ENCODE measurements around the gene PAPSS2.

Gene PAPSS2

GRCh38 chr10:87660484-87661133, 931 bp downstream of the PAPSS2 start:
- Histone ChIP-seq H3K4me3 (ENCODE audit: low read depth, low read length) (peak overlapping the region; percentile 97), H3K9me3 (ENCODE audit: control insufficient read depth, insufficient read depth, low read length) (no peaks in the 10 kb centered on the region), H3K36me3 (ENCODE audit: control insufficient read depth, insufficient read depth, low read length) (no peaks in the 10 kb centered on the region), H3K27me3 (ENCODE audit: control insufficient read depth, insufficient read depth, low read length) (no peaks in the 10 kb centered on the region), H3K9ac (ENCODE audit: low read depth, low read length) (peak overlapping the region; percentile 85), H3K4me1 (ENCODE audit: control insufficient read depth, insufficient read depth, low read length) (peaks cover 24% of the 10 kb centered on the region)

- Histone ChIP-seq H3K4me3 (ENCODE audit: low read depth, low read length) (no peak overlapping the region), H3K4me1 (ENCODE audit: control insufficient read depth, insufficient read depth, low read length) (peaks cover 22% of the 10 kb centered on the region), H3K9ac (ENCODE audit: low read depth, low read length) (no peak overlapping the region), H3K36me3 (ENCODE audit: control insufficient read depth, insufficient read depth, low read length) (no peaks in the 10 kb centered on the region), H3K27me3 (ENCODE audit: control insufficient read depth, insufficient read depth, low read length) (no peaks in the 10 kb centered on the region), H3K9me3 (ENCODE audit: control insufficient read depth, insufficient read depth, low read length) (no peaks in the 10 kb centered on the region)
Measured at GRCh38 chr10:87661861-87662785, 2.4 kb downstream of the PAPSS2 start.

GRCh38 chr10:87664276-87664701, 4.6 kb downstream of the PAPSS2 start:
- H3K9ac ChIP-seq (ENCODE audit: low read depth, low read length), result no peak overlapping the region
- no peak overlapping the region for H3K4me3 ChIP-seq (ENCODE audit: low read depth, low read length)
- no peaks in the 10 kb centered on the region for H3K9me3 ChIP-seq (ENCODE audit: control insufficient read depth, insufficient read depth, low read length)
- peaks cover 9% of the 10 kb centered on the region for H3K4me1 ChIP-seq (ENCODE audit: control insufficient read depth, insufficient read depth, low read length)
- H3K27me3 ChIP-seq (ENCODE audit: control insufficient read depth, insufficient read depth, low read length), result no peaks in the 10 kb centered on the region
- no peaks in the 10 kb centered on the region for H3K36me3 ChIP-seq (ENCODE audit: control insufficient read depth, insufficient read depth, low read length)

- H3K36me3 ChIP-seq (ENCODE audit: control insufficient read depth, insufficient read depth, low read length), result no peaks in the 10 kb centered on the region
- no peaks in the 10 kb centered on the region for H3K9me3 ChIP-seq (ENCODE audit: control insufficient read depth, insufficient read depth, low read length)
- H3K9ac ChIP-seq (ENCODE audit: low read depth, low read length), result no peak overlapping the region
- H3K27me3 ChIP-seq (ENCODE audit: control insufficient read depth, insufficient read depth, low read length), result no peaks in the 10 kb centered on the region
- peaks cover 2% of the 10 kb centered on the region for H3K4me1 ChIP-seq (ENCODE audit: control insufficient read depth, insufficient read depth, low read length)
- no peak overlapping the region for H3K4me3 ChIP-seq (ENCODE audit: low read depth, low read length)
Measured at GRCh38 chr10:87667493-87667892, 7.8 kb downstream of the PAPSS2 start.

GRCh38 chr10:87668324-87669074, 8.8 kb downstream of the PAPSS2 start:
- Histone ChIP-seq H3K9me3 (ENCODE audit: control insufficient read depth, insufficient read depth, low read length) (no peaks in the 10 kb centered on the region), H3K27me3 (ENCODE audit: control insufficient read depth, insufficient read depth, low read length) (no peaks in the 10 kb centered on the region), H3K4me1 (ENCODE audit: control insufficient read depth, insufficient read depth, low read length) (no peaks in the 10 kb centered on the region), H3K4me3 (ENCODE audit: low read depth, low read length) (no peak overlapping the region), H3K9ac (ENCODE audit: low read depth, low read length) (no peak overlapping the region), H3K36me3 (ENCODE audit: control insufficient read depth, insufficient read depth, low read length) (no peaks in the 10 kb centered on the region)

GRCh38 chr10:87669752-87670151, 10.1 kb downstream of the PAPSS2 start:
- Histone ChIP-seq H3K4me3 (ENCODE audit: low read depth, low read length) (no peak overlapping the region), H3K4me1 (ENCODE audit: control insufficient read depth, insufficient read depth, low read length) (peaks cover under 1% of the 10 kb centered on the region), H3K36me3 (ENCODE audit: control insufficient read depth, insufficient read depth, low read length) (no peaks in the 10 kb centered on the region), H3K27me3 (ENCODE audit: control insufficient read depth, insufficient read depth, low read length) (no peaks in the 10 kb centered on the region), H3K9ac (ENCODE audit: low read depth, low read length) (no peak overlapping the region), H3K9me3 (ENCODE audit: control insufficient read depth, insufficient read depth, low read length) (no peaks in the 10 kb centered on the region)

GRCh38 chr10:87670586-87670985, 10.9 kb downstream of the PAPSS2 start:
- H3K4me1 ChIP-seq (ENCODE audit: control insufficient read depth, insufficient read depth, low read length), result peaks cover 8% of the 10 kb centered on the region
- H3K27me3 ChIP-seq (ENCODE audit: control insufficient read depth, insufficient read depth, low read length), result no peaks in the 10 kb centered on the region
- H3K4me3 ChIP-seq (ENCODE audit: low read depth, low read length), result no peak overlapping the region
- H3K9ac ChIP-seq (ENCODE audit: low read depth, low read length), result no peak overlapping the region
- no peaks in the 10 kb centered on the region for H3K36me3 ChIP-seq (ENCODE audit: control insufficient read depth, insufficient read depth, low read length)
- H3K9me3 ChIP-seq (ENCODE audit: control insufficient read depth, insufficient read depth, low read length), result no peaks in the 10 kb centered on the region

GRCh38 chr10:87671139-87671815, 11.6 kb downstream of the PAPSS2 start:
- Histone ChIP-seq H3K9me3 (ENCODE audit: control insufficient read depth, insufficient read depth, low read length) (no peaks in the 10 kb centered on the region), H3K4me1 (ENCODE audit: control insufficient read depth, insufficient read depth, low read length) (peaks cover 10% of the 10 kb centered on the region), H3K9ac (ENCODE audit: low read depth, low read length) (no peak overlapping the region), H3K36me3 (ENCODE audit: control insufficient read depth, insufficient read depth, low read length) (no peaks in the 10 kb centered on the region), H3K4me3 (ENCODE audit: low read depth, low read length) (no peak overlapping the region), H3K27me3 (ENCODE audit: control insufficient read depth, insufficient read depth, low read length) (no peaks in the 10 kb centered on the region)

- H3K4me1 ChIP-seq (ENCODE audit: control insufficient read depth, insufficient read depth, low read length), result peaks cover 10% of the 10 kb centered on the region
- H3K4me3 ChIP-seq (ENCODE audit: low read depth, low read length), result no peak overlapping the region
- H3K9ac ChIP-seq (ENCODE audit: low read depth, low read length), result no peak overlapping the region
- no peaks in the 10 kb centered on the region for H3K36me3 ChIP-seq (ENCODE audit: control insufficient read depth, insufficient read depth, low read length)
- H3K9me3 ChIP-seq (ENCODE audit: control insufficient read depth, insufficient read depth, low read length), result no peaks in the 10 kb centered on the region
- H3K27me3 ChIP-seq (ENCODE audit: control insufficient read depth, insufficient read depth, low read length), result no peaks in the 10 kb centered on the region
Measured at GRCh38 chr10:87672551-87672950, 12.9 kb downstream of the PAPSS2 start.

- no peak overlapping the region for H3K4me3 ChIP-seq (ENCODE audit: low read depth, low read length)
- H3K4me1 ChIP-seq (ENCODE audit: control insufficient read depth, insufficient read depth, low read length), result peaks cover 10% of the 10 kb centered on the region
- H3K27me3 ChIP-seq (ENCODE audit: control insufficient read depth, insufficient read depth, low read length), result no peaks in the 10 kb centered on the region
- H3K9me3 ChIP-seq (ENCODE audit: control insufficient read depth, insufficient read depth, low read length), result no peaks in the 10 kb centered on the region
- H3K9ac ChIP-seq (ENCODE audit: low read depth, low read length), result no peak overlapping the region
- H3K36me3 ChIP-seq (ENCODE audit: control insufficient read depth, insufficient read depth, low read length), result no peaks in the 10 kb centered on the region
Measured at GRCh38 chr10:87674943-87675342, 15.3 kb downstream of the PAPSS2 start.
